Lower leg skin (tissue), 4 donors: ENCODE results near the gene ATN1. TPM values are rescaled to one million over a fixed set of nuclear protein-coding genes. Genes with fewer than 3 reads are reported as not detected.

Experiments
- DNase-seq, 2 donors: peaks; one replicate each; pipeline ENCODE4 v3.0.0-alpha.2; 2019; ENCODE audit warnings: low spot score in 2 of 2
- H3K4me3 ChIP-seq: fragments of 200-600 bp; sonication (generic); 2 replicates; pipeline ENCODE4 v1.5.1; 2017; ENCODE audit warnings: mild to moderate bottlenecking, low read depth; ENCODE audit not compliant: poor library complexity, severe bottlenecking
- CTCF ChIP-seq, 3 donors: fragments of 450-650 bp; IDR thresholded peaks; one replicate each; pipeline ENCODE4 v1.5.1; 2016; ENCODE audit warnings: antibody characterized with exemption in 3 of 3, mild to moderate bottlenecking in 3 of 3, moderate library complexity in 2 of 3
- POLR2A ChIP-seq, 2 donors: fragments of 450-650 bp; IDR thresholded peaks; one replicate each; pipeline ENCODE4 v1.6.1; 2016 to 2017; ENCODE audit warnings: antibody characterized with exemption in 2 of 2, mild to moderate bottlenecking in 1 of 2, moderate library complexity in 1 of 2
- WGBS, 2 donors: methylation state at CpG; one replicate each; pipeline ENCODE4 v1.1.5; 2018; 5-methylcytosine and 5-hydroxymethylcytosine counted together
- intact Hi-C: fragments of 100-400 bp; cut with DNase I; formaldehyde crosslinking; loops from one replicate; pipeline ENCODE4 v1.15.0; 2023; ENCODE audit warnings: low total_unique reads
- total RNA-seq, 4 donors: library from RNA; depleted of rRNA; stranded (reverse); fragments of >200 nt; gene quantifications; one replicate each; pipeline ENCODE4 v1.1.0, GENCODE V29; 2016

Gene ATN1
- total RNA-seq, 4 donors from 2014 or later, result 33.4 to 115 (median 64.0) TPM

DNA sequence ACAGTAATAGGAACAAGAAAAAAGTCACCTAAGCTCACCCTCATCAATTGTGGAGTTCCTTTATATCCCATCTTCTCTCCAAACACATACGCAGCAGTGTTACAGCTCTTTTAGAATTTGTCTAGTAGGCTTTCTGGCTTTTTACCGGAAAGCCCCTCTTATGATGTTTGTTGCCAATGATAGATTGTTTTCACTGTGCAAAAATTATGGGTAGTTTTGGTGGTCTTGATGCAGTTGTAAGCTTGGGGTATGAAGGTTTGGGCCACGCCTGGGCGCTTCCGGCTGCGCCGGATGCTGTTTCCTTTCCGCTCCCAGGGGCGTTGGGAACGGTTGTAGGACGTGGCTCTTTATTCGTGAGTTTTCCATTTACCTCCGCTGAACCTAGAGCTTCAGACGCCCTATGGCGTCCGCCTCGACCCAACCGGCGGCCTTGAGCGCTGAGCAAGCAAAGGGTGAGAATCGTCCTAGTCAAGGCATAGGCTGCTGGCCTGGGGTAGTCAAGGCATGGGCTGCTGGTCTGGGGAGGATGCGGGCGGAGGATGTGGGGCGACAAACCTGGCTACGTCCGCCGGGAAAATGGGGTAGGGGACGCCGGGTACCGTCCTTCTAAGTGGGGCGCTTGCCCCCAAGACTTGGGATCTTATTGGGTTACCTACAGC lies 16.1 kb downstream of the ATN1 start, which contains the start of the genes C12orf57 and RNU7-1:
Gene C12orf57, plus strand, starts transcription at position 301 of the 659 bp plus-strand sequence. Its CDS starts 100 bp downstream, at position 401.
Gene RNU7-1, plus strand, starts transcription at position 95 of the 659 bp plus-strand sequence.
- H3K4me3 ChIP-seq, result peak within 1 kb of the TSS; percentile 64
- intact Hi-C loops, result no loop called here
- TF ChIP-seq CTCF (IDR thresholded peaks at IDR 0.05), result no peak
- TF ChIP-seq POLR2A (IDR thresholded peaks at IDR 0.05), result peak in 1 of 2 donors; percentile 68
- WGBS, 2 donors, result 0 to 1% methylated on average over 27 to 31 of the region's 31 CpGs
- DNase-seq, result peak in 1 of 2 donors; percentile 94

GRCh38 chr12:6944381-6945186 lies 16.8 kb downstream of the ATN1 start:
- intact Hi-C loops, result no loop called here
- WGBS, 2 donors, result 2 to 4% methylated on average over 30 to 46 of the region's 48 CpGs
- DNase-seq, result peak; percentile 93 to 99
- peak in 1 of 3 donors; percentile 72 for TF ChIP-seq CTCF (IDR thresholded peaks at IDR 0.05)
- TF ChIP-seq POLR2A (IDR thresholded peaks at IDR 0.05), result no peak
- peak overlapping the region; percentile 64 for H3K4me3 ChIP-seq

- intact Hi-C loops, result no loop called here
These were observed 17.9 kb downstream of the ATN1 start for GRCh38 chr12:6945613-6946012.

DNA sequence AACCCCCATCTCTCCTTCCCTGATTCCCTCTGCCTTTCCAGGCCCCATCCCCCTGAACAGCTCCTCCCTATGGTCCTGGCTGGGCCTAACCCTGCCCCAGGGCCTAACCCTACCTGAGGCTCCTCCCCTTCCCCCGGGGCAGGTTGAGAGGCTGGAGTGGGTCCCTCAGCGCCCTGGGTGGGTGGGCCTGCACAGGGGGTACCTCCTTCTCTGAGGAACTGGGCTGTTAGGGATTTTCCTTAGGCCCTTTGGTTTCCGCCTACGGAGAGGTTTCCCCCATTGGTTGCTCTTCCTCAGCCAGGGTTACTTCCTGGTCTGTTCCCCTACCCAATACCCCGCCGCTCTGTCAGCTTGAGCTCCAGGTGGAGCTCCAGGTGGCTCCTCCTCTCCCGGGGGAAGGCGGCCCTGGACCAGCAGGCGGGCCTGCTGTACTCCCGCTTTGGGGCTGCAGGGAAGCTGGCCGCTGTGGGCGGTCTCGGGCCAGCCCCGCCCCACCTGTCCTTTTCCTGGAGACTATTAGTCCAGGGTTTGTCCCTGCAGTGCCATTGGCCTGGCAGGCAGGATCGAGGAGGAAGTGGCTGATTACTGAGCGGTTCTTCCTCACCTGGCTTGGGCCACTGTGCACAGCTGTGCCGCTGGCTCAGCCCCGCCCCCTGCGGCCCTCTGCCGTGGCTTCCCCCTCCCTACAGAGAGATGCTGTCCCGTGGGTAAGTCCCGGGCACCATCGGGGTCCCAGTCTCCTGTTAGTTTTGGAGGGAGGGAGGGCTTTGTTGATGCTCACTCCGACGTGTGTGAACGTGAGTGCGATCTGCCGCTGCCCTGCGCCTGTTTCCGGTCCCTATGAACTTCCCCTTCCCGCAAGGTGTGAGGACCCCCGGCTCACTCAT lies 18.5 kb downstream of the ATN1 start:
- DNase-seq, result peak in 1 of 2 donors; percentile 92
- TF ChIP-seq CTCF (IDR thresholded peaks at IDR 0.05) (no peak), POLR2A (IDR thresholded peaks at IDR 0.05) (no peak)
- WGBS, 2 donors, result 23 to 35% methylated on average over 22 to 26 of the region's 32 CpGs
- H3K4me3 ChIP-seq, result no peak overlapping the region
- intact Hi-C loops, result no loop called here

More at GRCh38 chr12:6945613-6946012, 17.9 kb downstream of the ATN1 start:
- H3K4me3 ChIP-seq, result no peak overlapping the region
- TF ChIP-seq POLR2A (IDR thresholded peaks at IDR 0.05), result no peak
- no peak for TF ChIP-seq CTCF (IDR thresholded peaks at IDR 0.05)
- 61 to 80% methylated on average over 9 to 11 of the region's 11 CpGs for WGBS, 2 donors
- no peak for DNase-seq

DNA sequence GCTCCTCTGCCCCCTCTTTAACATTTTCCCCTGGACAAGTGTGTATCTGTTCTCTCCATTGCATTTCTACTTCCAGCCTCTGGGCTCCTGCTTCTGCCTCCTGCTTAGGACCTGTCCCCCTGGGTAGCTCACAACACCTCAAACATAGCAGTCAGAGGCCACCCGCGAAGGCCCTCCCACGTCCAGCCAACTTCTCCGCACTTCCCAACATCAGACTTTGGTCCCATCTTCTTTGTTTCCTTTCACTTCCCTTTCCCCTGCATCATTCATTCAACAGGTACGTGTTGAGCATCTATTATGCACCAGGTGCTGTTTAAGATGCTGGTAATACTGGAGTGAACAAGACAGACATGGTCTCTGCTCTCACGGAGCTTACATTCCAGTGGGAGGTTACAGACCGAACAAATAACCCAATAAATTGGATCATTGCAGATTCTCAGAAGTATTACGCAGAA lies 19.2 kb downstream of the ATN1 start:
- WGBS, 2 donors, result 49 to 55% methylated on average over 8 of the region's 8 CpGs
- TF ChIP-seq CTCF (IDR thresholded peaks at IDR 0.05) (no peak), POLR2A (IDR thresholded peaks at IDR 0.05) (no peak)
- intact Hi-C loops, result no loop called here
- no peak for DNase-seq
- no peak overlapping the region for H3K4me3 ChIP-seq
